H1 (cell line): ENCODE data around the gene FMO3. TPM values are rescaled to one million over a fixed set of nuclear protein-coding genes. Genes with fewer than 3 reads are reported as not detected.

ENCODE experiments used
- CTCF ChIA-PET: fragments of 300-600 bp; sonication (Branson Sonifier 250); formaldehyde crosslinking; loops from one replicate; lab custom pipeline; 2021; ENCODE audit not compliant: partially characterized antibody; lab: Charles Lee
- POLR2A ChIA-PET: fragments of 300-600 bp; sonication (Branson Sonifier 250); formaldehyde crosslinking; loops from one replicate; lab custom pipeline; 2021; ENCODE audit warnings: inconsistent platforms; ENCODE audit not compliant: partially characterized antibody; lab: Charles Lee
- DNase-seq, 2 experiments: peaks; one replicate each; pipeline versions ENCODE4 v3.0.0 to v3.0.0-alpha.2; 2010 to 2022; ENCODE audit warnings: low spot score in 2 of 2, low read depth in 1 of 2, mixed read lengths in 1 of 2
- FAIRE-seq: peaks from 2 replicates; lab custom pipeline; 2011; peaks lifted over from hg19 to GRCh38; lab: Jason Lieb, UNC
- H2AFZ ChIP-seq: 2 replicates; pipeline ENCODE4 v1.8.1; 2012; ENCODE audit warnings: low read length, inconsistent platforms
- H2AK5ac ChIP-seq: 2 replicates; pipeline ENCODE4 v1.6.1; 2013; ENCODE audit warnings: low read depth, low read length
- H2BK120ac ChIP-seq: replicated peaks from 2 replicates; pipeline ENCODE3; 2013; ENCODE audit warnings: low read depth, low read length, inconsistent platforms
- H2BK12ac ChIP-seq: 2 replicates; pipeline ENCODE4 v1.6.1; 2013; ENCODE audit warnings: low read depth, low read length
- H2BK15ac ChIP-seq: 2 replicates; pipeline ENCODE4 v1.6.1; 2013; ENCODE audit warnings: low read length
- H2BK20ac ChIP-seq: 2 replicates; pipeline ENCODE4 v1.6.1; 2013; ENCODE audit warnings: low read length
- H2BK5ac ChIP-seq: 2 replicates; pipeline ENCODE4 v1.6.1; 2013; ENCODE audit warnings: low read depth, low read length
- H3K14ac ChIP-seq: 2 replicates; pipeline ENCODE4 v1.6.1; 2013; ENCODE audit warnings: inconsistent platforms; ENCODE audit not compliant: insufficient read length
- H3K18ac ChIP-seq: 2 replicates; pipeline ENCODE4 v1.6.1; 2013; ENCODE audit warnings: low read length; ENCODE audit errors: extremely low read depth
- H3K23ac ChIP-seq: 2 replicates; pipeline ENCODE4 v1.6.1; 2013; ENCODE audit warnings: inconsistent platforms; ENCODE audit not compliant: insufficient read length
- H3K23me2 ChIP-seq: 2 replicates; pipeline ENCODE4 v1.6.1; 2013; ENCODE audit warnings: low read depth, low read length
- H3K27ac ChIP-seq: 2 replicates; pipeline ENCODE4 v1.6.1; 2011; ENCODE audit warnings: low read depth, low read length, inconsistent platforms
- H3K27me3 ChIP-seq, 4 experiments: replicated peaks in 1 of 4; 1 replicate in 1 of 4; 2 replicates in 3 of 4; pipeline versions ENCODE4 v1.6.1 to v1.8.1; 2011 to 2013; ENCODE audit warnings: low read length in 3 of 4, mild to moderate bottlenecking in 3 of 4, inconsistent platforms in 2 of 4, mixed read lengths in 2 of 4, moderate library complexity in 1 of 4; ENCODE audit not compliant: control insufficient read depth in 3 of 4, insufficient read depth in 3 of 4; ENCODE audit errors: extremely low read depth in 1 of 4
- H3K36me3 ChIP-seq, 4 experiments: 2 replicates each; pipeline versions ENCODE4 v1.6.1 to v1.8.1; 2011 to 2013; ENCODE audit warnings: mild to moderate bottlenecking in 4 of 4, low read length in 3 of 4, moderate library complexity in 2 of 4, control low read depth in 1 of 4, inconsistent platforms in 1 of 4; ENCODE audit not compliant: insufficient read depth in 4 of 4, control insufficient read depth in 2 of 4
- H3K4ac ChIP-seq: replicated peaks from 2 replicates; pipeline ENCODE3; 2013; ENCODE audit warnings: low read length, low read depth, mixed read lengths, inconsistent platforms; ENCODE audit not compliant: insufficient read length
- H3K4me1 ChIP-seq, 4 experiments: replicated peaks in 1 of 4; 1 replicate in 1 of 4; 2 replicates in 3 of 4; pipeline versions ENCODE4 v1.6.1 to v1.8.1; 2011 to 2013; ENCODE audit warnings: low read length in 3 of 4, inconsistent platforms in 2 of 4, mixed read lengths in 1 of 4; ENCODE audit not compliant: insufficient read depth in 4 of 4, control insufficient read depth in 3 of 4
- H3K4me2 ChIP-seq, 2 experiments: 2 replicates each; pipeline versions ENCODE4 v1.6.1 to v1.8.1; 2011 to 2013; ENCODE audit warnings: low read depth in 2 of 2, low read length in 2 of 2, control low read depth in 1 of 2, inconsistent platforms in 1 of 2, mild to moderate bottlenecking in 1 of 2; ENCODE audit not compliant: insufficient read depth in 1 of 2
- H3K4me3 ChIP-seq, 4 experiments: fragments of 200-600, 300-600 bp in 1 of 4; sonication (generic), shearing (Covaris generic), sonication (Bioruptor Twin) in 1 of 4; 2 replicates each; pipeline versions ENCODE4 v1.5.1 to v1.8.1; 2011 to 2016; ENCODE audit warnings: low read length in 4 of 4, low read depth in 3 of 4, control low read depth in 2 of 4, inconsistent platforms in 2 of 4, mild to moderate bottlenecking in 2 of 4, mixed read lengths in 1 of 4, moderate library complexity in 1 of 4; ENCODE audit not compliant: insufficient read depth in 2 of 4; ENCODE audit errors: extremely low read depth in 1 of 4
- H3K56ac ChIP-seq: replicated peaks from 2 replicates; pipeline ENCODE3; 2013; ENCODE audit warnings: low read depth, mild to moderate bottlenecking, mixed read lengths, low read length, inconsistent platforms; ENCODE audit not compliant: insufficient read length
- H3K79me1 ChIP-seq: 2 replicates; pipeline ENCODE4 v1.6.1; 2013; ENCODE audit warnings: low read depth, low read length, control low read depth
- H3K79me2 ChIP-seq, 2 experiments: 2 replicates each; pipeline versions ENCODE4 v1.6.1 to v1.8.1; 2012 to 2013; ENCODE audit warnings: low read length in 2 of 2, mild to moderate bottlenecking in 2 of 2, inconsistent platforms in 1 of 2; ENCODE audit not compliant: insufficient read depth in 2 of 2, control insufficient read depth in 1 of 2
- H3K9ac ChIP-seq, 4 experiments: replicated peaks in 1 of 4; 1 replicate in 1 of 4; 2 replicates in 3 of 4; pipeline versions ENCODE4 v1.6.1 to v1.8.1; 2011 to 2013; ENCODE audit warnings: low read depth in 3 of 4, low read length in 3 of 4, control low read depth in 2 of 4, mild to moderate bottlenecking in 2 of 4, moderate library complexity in 2 of 4, inconsistent platforms in 1 of 4; ENCODE audit errors: extremely low read depth in 1 of 4
- H3K9me3 ChIP-seq, 2 experiments: 2 replicates each; pipeline versions ENCODE4 v1.6.1 to v1.8.1; 2012 to 2013; ENCODE audit warnings: mild to moderate bottlenecking in 2 of 2, moderate library complexity in 2 of 2, control low read depth in 1 of 2, inconsistent platforms in 1 of 2, low read depth in 1 of 2, low read length in 1 of 2, mixed read lengths in 1 of 2; ENCODE audit not compliant: insufficient read depth in 2 of 2
- H4K20me1 ChIP-seq, 2 experiments: replicated peaks in 1 of 2; 2 replicates each; pipeline versions ENCODE3 to v1.8.1; 2011 to 2013; ENCODE audit warnings: inconsistent platforms in 2 of 2, low read length in 2 of 2, mild to moderate bottlenecking in 1 of 2; ENCODE audit not compliant: insufficient read depth in 2 of 2, control insufficient read depth in 1 of 2
- H4K5ac ChIP-seq: 2 replicates; pipeline ENCODE4 v1.6.1; 2013; ENCODE audit warnings: low read length, low read depth, mixed read lengths, inconsistent platforms; ENCODE audit not compliant: insufficient read length
- H4K8ac ChIP-seq: 2 replicates; pipeline ENCODE4 v1.8.0; 2013; ENCODE audit warnings: mild to moderate bottlenecking, moderate library complexity, low read length, inconsistent platforms; ENCODE audit not compliant: insufficient read depth; ENCODE audit errors: extremely low read depth
- H4K91ac ChIP-seq: replicated peaks from 2 replicates; pipeline ENCODE3; 2013; ENCODE audit warnings: low read length, mixed read lengths, inconsistent platforms; ENCODE audit not compliant: insufficient read length
- BCL11A ChIP-seq, 2 experiments: IDR thresholded peaks; one replicate each; pipeline ENCODE4 v1.6.1; 2011; ENCODE audit warnings: low read depth in 2 of 2, low read length in 2 of 2, mild to moderate bottlenecking in 2 of 2
- BRCA1 ChIP-seq: IDR thresholded peaks from 2 replicates; pipeline ENCODE4 v1.6.1; 2012; ENCODE audit warnings: low read depth, low read length, improper control_type of control experiment
- CTBP2 ChIP-seq: IDR thresholded peaks from 2 replicates; pipeline ENCODE4 v1.7.0; 2011; ENCODE audit warnings: borderline replicate concordance, mild to moderate bottlenecking, moderate library complexity, mixed read lengths, low read length; ENCODE audit not compliant: insufficient read depth, insufficient read length
- EZH2 ChIP-seq: fragments of 200-600 bp; sonication (generic); IDR thresholded peaks from 2 replicates; pipeline ENCODE4 v1.7.1; 2012; ENCODE audit warnings: low read depth, mild to moderate bottlenecking, moderate library complexity, low read length, inconsistent platforms; ENCODE audit not compliant: severe bottlenecking
- JUN ChIP-seq: IDR thresholded peaks from 2 replicates; pipeline ENCODE4 v1.6.1; 2011; ENCODE audit warnings: low read depth, mild to moderate bottlenecking, improper control_type of control experiment, low read length
- POLR2AphosphoS5 ChIP-seq: IDR thresholded peaks from 2 replicates; pipeline ENCODE4 v1.6.1; 2011; ENCODE audit warnings: low read depth, low read length
- RXRA ChIP-seq: IDR thresholded peaks from 2 replicates; pipeline ENCODE4 v1.6.1; 2011; ENCODE audit warnings: low read depth, mild to moderate bottlenecking, low read length, moderate library complexity; ENCODE audit not compliant: insufficient read depth
- SAP30 ChIP-seq: fragments of 300-600 bp; sonication (generic); IDR thresholded peaks from 2 replicates; pipeline ENCODE4 v1.7.1; 2012; ENCODE audit warnings: low read length, moderate library complexity, mild to moderate bottlenecking, inconsistent platforms; ENCODE audit not compliant: insufficient read depth, insufficient replicate concordance
- TAF1 ChIP-seq: IDR thresholded peaks from 2 replicates; pipeline ENCODE4 v1.6.1; 2011; ENCODE audit warnings: mild to moderate bottlenecking, low read depth, low read length
- TBP ChIP-seq: IDR thresholded peaks from 2 replicates; pipeline ENCODE4 v1.6.1; 2011; ENCODE audit warnings: low read depth, low read length, improper control_type of control experiment
- TCF12 ChIP-seq: IDR thresholded peaks from 2 replicates; pipeline ENCODE4 v1.6.1; 2011; ENCODE audit warnings: low read depth, mild to moderate bottlenecking, low read length
- WGBS, 2 experiments: shearing (Covaris generic) in 1 of 2; methylation state at CpG; one replicate each; pipeline versions ENCODE4 v1.1.6 to v1.1.7; 2013 to 2015; ENCODE audit warnings: low lambda C conversion rate in 2 of 2, mixed read lengths in 2 of 2, inconsistent platforms in 1 of 2, low coverage in 1 of 2, missing lambda C conversion rate in 1 of 2; ENCODE audit not compliant: insufficient replicate concordance in 2 of 2, insufficient coverage in 1 of 2, insufficient read length in 1 of 2; ENCODE audit errors: extremely low coverage in 1 of 2, missing lambda C conversion rate in 1 of 2; 5-methylcytosine and 5-hydroxymethylcytosine counted together
- polyA plus RNA-seq, 7 experiments: library from polyadenylated mRNA; depleted of rRNA in 3 of 7; stranded (reverse) in 5 of 7; unstranded in 2 of 7; fragments of >200 nt in 5 of 7; fragments of 200-250 nt in 2 of 7; gene quantifications; 1 replicate in 5 of 7; 2 replicates in 1 of 7; 4 replicates in 1 of 7; pipeline versions ENCODE4 v1.2.1 to v1.2.3, GENCODE V29; 2011 to 2013; ENCODE audit warnings: missing spikeins in 2 of 7, mixed read lengths in 2 of 7
- total RNA-seq: library from RNA; stranded (reverse); fragmentation: NEBNext Ultra II Directional; extraction: Animal tissue kit (Norgen Biotek cat#: 25700); gene quantifications from 2 replicates; pipeline ENCODE4 v1.2.1, GENCODE V29; 2021
- TF ChIP-seq, protein P1 (sequence below), 3 experiments: IDR thresholded peaks; 1 replicate in 2 of 3; 2 replicates in 1 of 3; pipeline versions ENCODE4 v1.5.1 to v1.6.1; 2011; ENCODE audit warnings: low read length in 3 of 3, mild to moderate bottlenecking in 3 of 3, inconsistent platforms in 2 of 3, low read depth in 1 of 3, moderate library complexity in 1 of 3; ENCODE audit not compliant: insufficient read depth in 1 of 3; ENCODE audit errors: control extremely low read depth in 1 of 3

FMO3 gene
- total and polyA plus RNA-seq, 2 of the 8 experiments (the other 6 are each of a cell fraction or from before 2014, with no cell fraction given), result not detected

- H4K20me1 ChIP-seq, result no peaks in the 10 kb centered on the region
- no peak overlapping the region for H2BK5ac ChIP-seq
- CTCF ChIA-PET, result no interaction called here
- H2BK20ac ChIP-seq, result no peak overlapping the region
- H3K79me1 ChIP-seq, result no peaks in the 10 kb centered on the region
- POLR2A ChIA-PET, result no interaction called here
- no peak overlapping the region for H2AK5ac ChIP-seq
- H3K14ac ChIP-seq, result no peak overlapping the region
- no peak for DNase-seq
- H3K4me2 ChIP-seq, result no peak overlapping the region
- no peak for FAIRE-seq
- no peak overlapping the region for H3K4ac ChIP-seq
- no peak overlapping the region for H3K9ac ChIP-seq
- 85% methylated on average over 2 of the region's 2 CpGs; no CpG with 5 or more reads in 1 of the 2 experiments for WGBS, 2 experiments
- H2AFZ ChIP-seq, result no peak overlapping the region
- no peaks in the 10 kb centered on the region for H3K79me2 ChIP-seq
- H3K36me3 ChIP-seq, result no peaks in the 10 kb centered on the region
- H4K91ac ChIP-seq, result no peak overlapping the region
- no peak overlapping the region for H3K4me3 ChIP-seq
- H3K27me3 ChIP-seq, result no peaks in the 10 kb centered on the region
- no peak overlapping the region for H2BK120ac ChIP-seq
- no peak overlapping the region for H2BK15ac ChIP-seq
- H3K23me2 ChIP-seq, result no peaks in the 10 kb centered on the region
- H3K56ac ChIP-seq, result no peak overlapping the region
- H3K18ac ChIP-seq, result no peak overlapping the region
- no peaks in the 10 kb centered on the region for H3K9me3 ChIP-seq
- no peak overlapping the region for H3K27ac ChIP-seq
- no peak overlapping the region for H4K5ac ChIP-seq
- no peaks in the 10 kb centered on the region for H3K4me1 ChIP-seq
- no peak overlapping the region for H4K8ac ChIP-seq
- no peak overlapping the region for H2BK12ac ChIP-seq
- no peak overlapping the region for H3K23ac ChIP-seq
- TF ChIP-seq EZH2, result no peak
- no peak for TF ChIP-seq RXRA
- TF ChIP-seq CTBP2, result no peak
- no peak for TF ChIP-seq JUN
- no peak for TF ChIP-seq BCL11A (IDR thresholded peaks at IDR 0.05; ENCODE audit: low read depth in 2 of 2, low read length in 2 of 2)
- no peak for TF ChIP-seq TCF12
- no peak for TF ChIP-seq POLR2AphosphoS5
- no peak for TF ChIP-seq TBP
- TF ChIP-seq TAF1, result no peak
- no peak for TF ChIP-seq BRCA1
- TF ChIP-seq SAP30, result no peak
- TF ChIP-seq, protein P1, sequence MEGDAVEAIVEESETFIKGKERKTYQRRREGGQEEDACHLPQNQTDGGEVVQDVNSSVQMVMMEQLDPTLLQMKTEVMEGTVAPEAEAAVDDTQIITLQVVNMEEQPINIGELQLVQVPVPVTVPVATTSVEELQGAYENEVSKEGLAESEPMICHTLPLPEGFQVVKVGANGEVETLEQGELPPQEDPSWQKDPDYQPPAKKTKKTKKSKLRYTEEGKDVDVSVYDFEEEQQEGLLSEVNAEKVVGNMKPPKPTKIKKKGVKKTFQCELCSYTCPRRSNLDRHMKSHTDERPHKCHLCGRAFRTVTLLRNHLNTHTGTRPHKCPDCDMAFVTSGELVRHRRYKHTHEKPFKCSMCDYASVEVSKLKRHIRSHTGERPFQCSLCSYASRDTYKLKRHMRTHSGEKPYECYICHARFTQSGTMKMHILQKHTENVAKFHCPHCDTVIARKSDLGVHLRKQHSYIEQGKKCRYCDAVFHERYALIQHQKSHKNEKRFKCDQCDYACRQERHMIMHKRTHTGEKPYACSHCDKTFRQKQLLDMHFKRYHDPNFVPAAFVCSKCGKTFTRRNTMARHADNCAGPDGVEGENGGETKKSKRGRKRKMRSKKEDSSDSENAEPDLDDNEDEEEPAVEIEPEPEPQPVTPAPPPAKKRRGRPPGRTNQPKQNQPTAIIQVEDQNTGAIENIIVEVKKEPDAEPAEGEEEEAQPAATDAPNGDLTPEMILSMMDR (IDR thresholded peaks at IDR 0.05; ENCODE audit: control extremely low read depth in 1 of 3, insufficient read depth in 1 of 3, low read depth in 1 of 3, low read length in 3 of 3), result no peak
Observed at GRCh38 chr1:171127501-171127900, 36.8 kb downstream of the FMO3 start.
